PC-3 (cell line): ENCODE measurements around the gene KCNQ1.

Source experiments
- CTCF ChIP-seq: fragments of 300-600 bp; sonication (generic); conservative IDR thresholded peaks from 2 replicates; pipeline ENCODE4 v1.5.1; 2017; ENCODE audit warnings: antibody characterized with exemption, low read depth, mild to moderate bottlenecking, low read length
- EZH2 ChIP-seq: fragments of 300-600 bp; sonication (generic); IDR thresholded peaks from one replicate; pipeline ENCODE4 v1.6.1; 2017; ENCODE audit warnings: antibody characterized with exemption, mild to moderate bottlenecking, low read length; ENCODE audit not compliant: unreplicated experiment

DNA sequence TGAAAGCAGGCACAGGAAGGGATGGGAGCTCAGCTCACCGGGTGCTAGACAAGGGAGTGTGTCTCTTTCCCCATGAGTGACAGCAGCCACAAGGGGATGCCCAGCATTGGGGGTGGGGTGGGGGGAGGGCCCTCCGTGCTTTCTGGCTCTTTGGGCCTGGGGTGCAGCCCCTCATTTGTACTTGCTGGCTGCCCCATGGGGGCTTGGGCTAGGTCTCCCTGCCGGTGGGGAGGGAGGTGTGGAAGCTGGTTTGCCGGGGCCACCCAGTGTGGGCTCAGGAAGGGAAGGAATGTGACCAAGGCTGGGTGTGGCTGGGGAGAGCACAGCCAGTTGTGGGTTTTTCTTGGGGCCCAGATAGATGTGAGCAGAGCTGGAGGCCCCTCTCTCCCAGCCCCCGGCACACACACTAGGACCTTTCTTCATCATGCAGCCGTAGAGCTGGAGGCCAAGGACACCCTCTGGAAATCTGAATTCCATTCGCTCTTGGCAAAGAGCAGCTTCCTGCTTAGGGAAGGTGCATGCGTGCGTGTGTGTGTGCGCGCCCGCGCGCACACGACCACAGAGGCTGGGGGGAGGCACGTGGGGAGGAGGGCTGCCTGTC is 229.2 kb downstream of the KCNQ1 start:
- no peak for TF ChIP-seq EZH2
- no peak for TF ChIP-seq CTCF
